ENCODE results near the gene SHC3. TPM values are rescaled to one million over a fixed set of nuclear protein-coding genes. Genes with fewer than 3 reads are reported as not detected.

Gene SHC3
- total RNA-seq, 4 donors from 2014 or later: 2.2 to 4.0 (median 3.1) TPM

GRCh38 chr9:89204801-89205200, 26.2 kb upstream of the SHC3 start:
- H3K27ac ChIP-seq (replicated peaks in 1 of 4): no peak overlapping the region
- H3K27me3 ChIP-seq: no peaks in the 10 kb centered on the region
- H3K4me1 ChIP-seq: no peaks in the 10 kb centered on the region
- H3K9me3 ChIP-seq: no peaks in the 10 kb centered on the region
- H3K4me3 ChIP-seq: no peak overlapping the region
- TF ChIP-seq EP300 (IDR thresholded peaks at IDR 0.05) (no peak), CTCF (IDR thresholded peaks at IDR 0.05) (no peak), POLR2A (IDR thresholded peaks at IDR 0.05; ENCODE audit: low read depth) (no peak), POLR2AphosphoS5 (IDR thresholded peaks at IDR 0.05) (no peak)
- WGBS: 86% methylated on average over 5 of the region's 5 CpGs
- intact Hi-C loops (cut with DNase I): no loop called here
- DNase-seq (ENCODE audit: extremely low spot score): no peak
- H3K36me3 ChIP-seq: no peaks in the 10 kb centered on the region

- 73% methylated on average over 5 of the region's 5 CpGs for WGBS
- no peak overlapping the region for H3K4me3 ChIP-seq
- no peaks in the 10 kb centered on the region for H3K36me3 ChIP-seq
- no peaks in the 10 kb centered on the region for H3K27me3 ChIP-seq
- no peak for DNase-seq (ENCODE audit: extremely low spot score)
- intact Hi-C loops (cut with DNase I): no loop called here
- H3K27ac ChIP-seq (replicated peaks in 1 of 4): no peak overlapping the region
- no peaks in the 10 kb centered on the region for H3K4me1 ChIP-seq
- TF ChIP-seq EP300 (IDR thresholded peaks at IDR 0.05) (no peak), POLR2A (IDR thresholded peaks at IDR 0.05; ENCODE audit: low read depth) (no peak), POLR2AphosphoS5 (IDR thresholded peaks at IDR 0.05) (no peak), CTCF (IDR thresholded peaks at IDR 0.05) (no peak)
- H3K9me3 ChIP-seq: peaks cover 0 to 16% (median 7%) of the 10 kb centered on the region in 4 donors
Measured at GRCh38 chr9:89195131-89195797, 16.6 kb upstream of the SHC3 start.

GRCh38 chr9:89194421-89195130, 16.0 kb upstream of the SHC3 start:
- Histone ChIP-seq H3K27ac (replicated peaks in 1 of 4) (no peak overlapping the region), H3K27me3 (no peaks in the 10 kb centered on the region), H3K4me3 (no peak overlapping the region), H3K4me1 (no peaks in the 10 kb centered on the region), H3K36me3 (no peaks in the 10 kb centered on the region), H3K9me3 (peaks cover 0 to 16% (median 7%) of the 10 kb centered on the region in 4 donors)
- TF ChIP-seq POLR2A (IDR thresholded peaks at IDR 0.05; ENCODE audit: low read depth): no peak
- no peak for TF ChIP-seq POLR2AphosphoS5 (IDR thresholded peaks at IDR 0.05)
- TF ChIP-seq EP300 (IDR thresholded peaks at IDR 0.05): no peak
- no peak for TF ChIP-seq CTCF (IDR thresholded peaks at IDR 0.05)
- intact Hi-C loops (cut with DNase I): no loop called here
- DNase-seq (ENCODE audit: extremely low spot score): no peak
- 87% methylated on average over 4 of the region's 4 CpGs for WGBS

GRCh38 chr9:89191004-89191403, 12.4 kb upstream of the SHC3 start:
- Histone ChIP-seq H3K36me3 (no peaks in the 10 kb centered on the region), H3K4me1 (no peaks in the 10 kb centered on the region), H3K27ac (replicated peaks in 1 of 4) (no peak overlapping the region), H3K4me3 (no peak overlapping the region), H3K27me3 (no peaks in the 10 kb centered on the region), H3K9me3 (peaks cover 0 to 3% (median 0%) of the 10 kb centered on the region in 4 donors)
- intact Hi-C loops (cut with DNase I): no loop called here
- DNase-seq (ENCODE audit: extremely low spot score): no peak
- TF ChIP-seq POLR2A (IDR thresholded peaks at IDR 0.05; ENCODE audit: low read depth): no peak
- no peak for TF ChIP-seq CTCF (IDR thresholded peaks at IDR 0.05)
- no peak for TF ChIP-seq POLR2AphosphoS5 (IDR thresholded peaks at IDR 0.05)
- no peak for TF ChIP-seq EP300 (IDR thresholded peaks at IDR 0.05)
